ENCODE data around the gene TACC3.
A peak's percentile ranks its signal among the peaks of the same experiment; 100 is the strongest.

TACC3 gene

GRCh38 chr4:1721003-1721665 is at the start of gene TACC3, which contains the start of gene TMEM129:
TACC3 (plus strand) TSS chr4:1721521; CDS start chr4:1723422, 1,901 bp downstream.
TMEM129 (minus strand) TSS chr4:1721323; CDS start chr4:1720837, 486 bp downstream.
- peak; percentile 41 to 98 (median 93) for DNase-seq

DNA sequence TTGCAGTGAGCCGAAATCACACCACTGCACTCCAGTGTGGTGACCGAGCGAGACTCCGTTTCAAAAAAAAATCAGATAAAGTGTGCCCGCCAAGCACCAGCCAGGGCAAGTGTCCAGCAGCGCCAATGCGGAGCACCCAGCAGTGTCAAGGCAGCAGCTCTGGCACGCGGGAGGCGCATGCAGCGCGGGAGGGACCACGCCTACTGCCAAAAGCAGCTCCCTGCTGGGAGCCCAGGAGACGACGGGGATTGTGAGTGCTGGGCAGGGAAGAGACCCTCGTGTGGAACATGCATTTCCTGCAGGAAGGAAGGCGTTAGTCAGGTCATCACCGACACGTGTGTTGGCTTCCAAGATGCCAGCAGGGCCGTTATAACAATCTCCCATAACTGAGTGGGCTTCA is 47.6 kb upstream of the TACC3 start:
- no peak for DNase-seq

DNA sequence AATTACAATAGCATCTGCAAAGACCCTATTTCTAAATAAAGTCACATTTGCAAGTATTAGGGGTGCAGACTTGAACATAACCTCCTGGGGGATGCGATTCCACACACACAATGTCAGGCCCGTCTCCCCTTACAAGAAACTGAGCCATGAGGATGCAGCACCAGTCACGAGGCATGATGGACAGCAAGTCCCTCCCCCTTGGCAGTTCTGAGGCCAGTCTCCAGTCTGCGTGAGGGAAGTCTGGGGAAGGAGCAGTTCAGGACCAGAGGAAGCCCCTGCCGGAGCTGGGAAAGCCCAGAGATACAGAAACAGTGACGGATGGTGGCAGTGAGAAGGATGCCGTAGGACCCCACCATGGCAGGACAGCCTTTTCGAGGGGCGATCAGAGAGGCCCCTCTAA is 46.6 kb upstream of the TACC3 start:
- DNase-seq: peak in 17 of 51 donors; percentile 10 to 68 (median 41)

- no peak for DNase-seq
Measured at GRCh38 chr4:1675136-1675801, 46.1 kb upstream of the TACC3 start.

GRCh38 chr4:1675802-1676137 is 45.6 kb upstream of the TACC3 start:
- no peak for DNase-seq

- no peak for DNase-seq
Measured at GRCh38 chr4:1676605-1677525, 44.5 kb upstream of the TACC3 start.

DNA sequence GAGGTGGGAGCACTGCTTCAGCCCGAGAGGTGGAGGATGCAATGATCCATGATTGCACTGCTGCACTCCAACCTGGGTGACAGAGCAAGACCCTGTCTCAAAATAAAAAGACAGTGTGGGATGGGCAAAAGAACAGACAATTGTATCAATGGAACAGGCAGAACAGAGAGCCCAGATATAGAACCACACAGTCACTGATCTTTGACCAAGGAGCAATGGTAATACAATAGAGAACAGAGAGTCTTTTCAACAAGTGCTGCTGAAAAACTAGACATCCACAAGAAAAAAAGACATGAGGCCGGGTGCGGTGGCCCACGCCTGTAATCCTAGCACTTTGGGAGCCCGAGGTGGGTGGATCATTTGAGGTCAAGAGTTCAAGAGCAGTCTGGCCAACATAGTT is 43.1 kb upstream of the TACC3 start:
- DNase-seq: no peak

DNA sequence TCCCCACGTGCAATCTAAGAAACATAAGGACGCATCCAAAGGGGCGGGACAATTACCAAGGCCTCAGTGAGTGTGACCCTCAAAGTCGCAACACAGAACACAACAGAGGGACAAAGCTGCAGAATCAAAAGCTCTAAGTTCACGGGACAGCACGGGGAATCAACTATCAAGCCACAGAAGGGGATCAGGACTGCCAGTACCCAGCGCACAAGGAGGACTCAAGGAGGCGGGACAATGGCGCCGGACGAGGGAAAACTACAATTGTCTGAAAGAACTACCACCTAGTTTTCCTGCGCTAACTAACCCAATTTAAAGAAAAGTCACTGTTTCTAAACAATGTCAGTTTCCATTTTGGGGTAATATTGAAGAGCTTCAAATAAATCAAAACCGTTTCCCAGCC is 38.5 kb upstream of the TACC3 start:
- no peak for DNase-seq

- DNase-seq: peak in 6 of 51 donors; percentile 11 to 44 (median 24)
Measured at GRCh38 chr4:1683261-1683735, 38.0 kb upstream of the TACC3 start.

DNA sequence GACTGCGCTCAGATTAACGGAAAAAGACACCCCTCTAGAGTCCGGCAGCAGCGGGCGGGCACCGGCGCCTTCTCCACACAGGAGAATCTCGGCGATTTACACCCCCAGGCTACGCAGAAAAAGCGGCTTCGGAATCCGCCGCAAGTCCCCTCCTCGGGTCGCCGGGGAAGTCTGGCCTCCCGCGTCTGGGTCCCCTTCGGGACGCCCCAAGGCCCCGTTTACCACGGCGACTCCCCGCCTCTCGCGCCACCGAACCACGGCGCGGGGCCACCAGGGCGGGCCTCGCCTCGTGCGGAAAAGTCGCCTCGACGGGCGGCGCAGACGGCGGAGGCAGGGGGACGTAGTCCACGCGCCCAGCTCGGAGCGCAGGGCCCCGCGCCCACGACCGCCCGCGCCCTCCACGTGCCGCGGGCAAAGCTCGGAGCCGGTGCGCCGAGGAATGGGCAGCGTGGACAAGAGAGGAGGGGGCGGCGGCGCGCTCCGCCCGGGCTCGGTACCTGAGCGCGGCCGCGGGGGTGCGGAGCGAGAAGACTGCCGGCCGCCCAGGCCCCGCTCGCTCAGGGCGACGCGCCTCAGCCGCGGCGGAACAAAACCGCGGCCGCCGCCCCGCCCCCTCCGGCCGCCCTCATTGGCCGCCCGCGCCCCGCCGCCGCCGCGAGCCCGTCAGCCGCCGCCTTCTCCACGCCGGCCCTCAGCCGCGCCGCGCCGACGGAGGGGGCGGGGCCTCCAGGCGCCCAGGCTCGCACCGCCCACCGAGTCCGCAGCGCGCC is 37.4 kb upstream of the TACC3 start, which contains the start of gene FAM53A:
TSS of gene FAM53A (minus strand) at position 578 of the 770 bp plus-strand sequence. CDS start 15,572 bp downstream, outside the sequence.
- peak in 42 of 51 donors; percentile 36 to 92 (median 78) for DNase-seq

DNA sequence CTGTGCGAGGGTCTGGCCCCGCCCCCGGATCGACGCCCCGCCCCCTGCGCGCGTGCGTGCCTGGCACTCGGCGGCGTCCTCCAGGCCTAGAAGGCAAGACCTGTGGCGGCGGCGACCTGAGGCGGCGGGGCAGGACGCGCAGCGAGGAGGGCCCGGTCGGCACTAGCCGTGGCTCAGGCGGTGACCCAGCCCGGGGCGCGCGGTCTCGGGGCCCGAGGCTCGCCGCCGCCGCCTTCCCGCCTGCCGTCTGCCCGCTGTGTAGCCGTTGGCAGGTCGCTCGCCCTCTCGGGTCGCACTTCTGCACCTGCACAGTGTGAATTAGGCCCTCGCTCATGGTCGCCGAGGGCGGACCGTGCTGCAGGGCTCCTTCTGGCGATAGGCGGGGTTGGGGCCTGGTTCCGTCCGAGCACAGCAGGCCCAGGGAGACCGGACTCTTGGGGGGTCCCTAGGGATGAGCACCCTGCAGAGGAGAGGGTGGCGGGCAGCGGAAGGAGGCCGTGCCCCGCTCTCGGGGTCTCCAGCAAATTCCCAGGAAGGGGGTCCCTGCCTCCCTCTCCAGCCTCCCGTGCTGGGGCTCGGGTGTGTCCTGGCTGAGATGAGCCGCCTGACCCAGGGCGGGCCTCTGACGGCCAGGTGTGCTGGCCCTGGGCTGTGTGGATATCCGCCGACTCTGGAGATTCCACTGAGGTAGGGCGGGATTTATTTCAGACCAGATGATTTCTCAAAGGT is 36.7 kb upstream of the TACC3 start:
- peak in 6 of 51 donors; percentile 67 to 81 (median 72) for DNase-seq

DNA sequence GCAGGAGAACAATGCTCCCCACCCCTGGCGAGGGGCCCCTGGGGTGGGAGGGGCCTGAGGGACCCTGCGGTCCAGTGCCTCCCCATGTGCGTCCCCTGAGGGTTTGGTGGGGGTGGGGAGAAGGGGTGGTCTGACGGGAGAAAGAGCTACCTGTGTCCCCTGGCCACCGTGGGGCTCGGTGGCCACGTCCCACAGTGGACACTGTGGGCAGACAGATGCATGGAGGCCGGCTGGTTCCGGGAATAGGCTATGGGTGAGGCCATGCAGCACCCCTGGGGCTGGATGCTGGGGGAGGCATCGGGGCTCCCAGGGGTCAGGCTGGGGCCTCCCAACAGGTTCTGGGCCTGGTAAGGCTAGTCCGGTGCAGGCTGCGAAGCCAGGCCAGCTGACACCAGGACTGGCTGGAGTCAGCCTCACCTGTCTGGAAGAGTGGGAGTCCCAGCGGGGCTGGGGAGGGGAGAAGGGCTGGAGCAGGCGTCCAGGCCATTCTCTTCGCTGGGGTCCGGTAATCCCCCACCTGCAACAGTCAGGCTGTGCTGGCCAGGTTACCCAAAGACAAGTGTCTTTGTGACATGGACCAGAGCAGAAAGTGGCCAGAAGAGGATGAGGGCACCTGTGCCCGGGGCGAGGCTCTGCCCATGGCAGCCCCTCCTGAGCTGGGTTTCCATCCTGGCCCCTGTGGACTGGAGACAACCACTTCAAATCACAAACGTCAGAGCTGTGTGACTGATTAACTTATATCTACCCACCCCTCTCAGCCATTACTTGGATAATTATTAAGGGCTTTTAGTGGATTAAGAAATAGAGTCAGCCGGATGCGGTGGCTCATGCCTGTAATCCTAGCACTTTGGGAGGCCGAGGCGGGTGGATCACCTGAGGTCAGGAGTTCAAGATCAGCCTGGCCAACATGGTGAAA is 35.8 kb upstream of the TACC3 start:
- no peak for DNase-seq

DNA sequence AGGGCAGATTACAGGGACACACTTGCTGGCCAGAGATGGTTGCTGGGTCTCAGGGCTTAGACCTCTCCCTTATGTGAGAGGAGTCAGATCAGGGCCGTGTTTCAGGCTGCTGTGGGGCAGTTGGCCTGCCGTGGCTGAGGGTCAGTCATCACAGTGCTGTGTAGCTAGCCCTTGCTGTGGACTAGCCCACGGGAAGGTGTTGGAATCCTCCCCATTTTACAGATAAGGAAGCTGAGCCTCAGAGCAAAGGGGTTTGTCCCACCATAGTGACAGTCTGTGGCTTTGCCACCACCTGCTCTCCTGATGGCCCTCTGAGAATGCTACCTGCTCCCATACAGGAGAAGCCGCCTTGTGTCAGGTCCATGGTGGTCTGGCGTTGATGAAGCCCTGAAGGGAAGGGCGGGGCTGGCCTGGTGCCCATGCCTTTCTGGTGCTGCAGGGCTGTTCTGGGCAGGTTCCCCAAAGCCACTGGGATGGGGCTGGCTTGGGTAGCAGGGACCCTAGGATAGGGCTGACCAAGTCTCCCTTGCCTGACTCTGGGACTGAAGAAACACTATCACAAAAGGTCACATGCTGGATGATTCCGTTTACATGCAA is 34.8 kb upstream of the TACC3 start:
- DNase-seq: no peak

- no peak for DNase-seq
Measured at GRCh38 chr4:1690698-1691097, 30.6 kb upstream of the TACC3 start.

DNA sequence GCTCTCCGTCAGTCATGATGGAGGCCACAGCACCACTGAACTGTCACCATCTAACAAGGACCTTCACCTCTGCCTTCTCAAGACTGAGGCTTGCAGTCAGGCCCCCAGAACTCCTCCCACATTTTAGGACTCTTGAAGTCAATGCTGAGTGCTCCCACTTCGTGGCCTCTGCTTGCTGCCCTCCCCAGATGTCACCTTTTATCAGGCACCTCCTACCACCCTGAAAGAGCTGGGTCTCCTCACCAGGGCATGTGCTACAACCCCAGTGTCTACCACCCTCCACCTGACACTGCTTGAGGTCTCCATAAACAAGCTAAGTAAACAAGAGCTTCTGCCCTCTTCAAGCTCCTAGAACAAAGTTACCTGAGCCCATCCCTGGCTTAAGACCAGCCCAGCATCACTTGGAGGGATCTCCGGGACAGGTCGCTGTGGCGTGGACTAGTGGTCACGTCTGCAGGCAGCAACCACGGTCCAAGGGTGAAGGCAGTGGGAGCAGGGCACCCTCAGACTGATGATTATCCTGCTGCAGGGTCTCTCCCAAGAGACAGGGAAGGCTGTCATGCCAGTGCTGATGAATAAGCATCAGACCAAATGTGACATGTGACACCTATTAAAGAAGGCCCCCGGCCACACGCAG is 29.5 kb upstream of the TACC3 start:
- no peak for DNase-seq

DNA sequence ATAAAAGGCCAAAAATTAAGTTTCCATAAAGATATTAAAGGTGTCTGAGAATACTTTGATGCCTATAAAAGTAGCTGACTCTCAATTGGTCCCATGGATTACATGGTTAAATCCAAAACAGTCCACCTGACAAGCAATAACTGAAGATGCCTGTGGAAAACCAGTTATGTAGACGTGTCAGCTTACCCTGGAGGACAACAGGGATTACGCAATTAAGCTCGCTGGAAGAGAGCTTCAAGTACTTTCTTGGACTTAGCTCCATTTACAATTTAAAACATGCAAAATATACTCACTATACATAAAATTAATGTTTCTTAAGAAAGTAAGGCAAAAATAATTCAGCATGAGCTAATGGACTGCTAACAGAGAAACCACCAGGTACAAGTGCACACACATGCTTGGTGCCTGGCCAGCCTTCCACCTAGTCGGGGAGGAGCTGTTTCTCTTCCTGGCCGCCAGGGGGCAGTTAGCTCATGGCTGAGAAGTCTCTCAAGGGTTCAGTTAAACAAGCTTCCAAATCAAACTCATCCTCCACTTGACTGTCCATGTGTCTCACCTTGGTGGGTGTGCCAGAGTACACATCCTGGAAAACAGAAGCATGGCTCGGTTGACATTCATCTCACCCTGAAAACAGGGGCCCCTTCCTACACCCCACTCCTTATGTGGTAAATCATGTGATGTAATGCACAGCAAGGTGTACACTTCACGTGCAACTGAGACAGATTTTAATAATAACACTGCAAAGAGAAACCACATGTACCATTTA is 28.0 kb upstream of the TACC3 start:
- DNase-seq: peak in 26 of 51 donors; percentile 5 to 64 (median 35)

DNA sequence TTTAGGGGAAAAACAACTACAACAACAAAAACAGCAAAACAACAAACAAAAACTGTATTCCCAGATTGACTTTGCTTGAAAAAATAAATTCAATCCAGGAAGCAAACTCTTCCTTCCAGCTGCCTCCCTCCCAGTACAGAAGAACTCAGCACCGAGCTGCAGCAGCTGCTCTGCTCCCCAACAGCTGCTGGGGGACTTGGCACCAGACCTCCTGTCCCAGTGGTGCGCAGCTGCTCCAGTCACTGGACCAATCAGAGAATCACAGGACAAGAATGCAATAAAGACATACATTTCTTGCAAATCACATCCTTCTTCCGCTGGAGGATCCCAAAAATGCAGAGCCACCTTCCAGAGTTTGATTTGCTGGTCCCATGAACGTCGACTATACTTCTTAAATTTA is 25.4 kb upstream of the TACC3 start:
- DNase-seq: peak in 4 of 51 donors; percentile 13 to 35 (median 18)

Measured in hypothalamus (tissue), 51 donors.